Lower leg skin (tissue), 4 donors: ENCODE data around the gene GNAI3. TPM values are rescaled to one million over a fixed set of nuclear protein-coding genes. Genes with fewer than 3 reads are reported as not detected.

ENCODE experiments used
- DNase-seq, 2 donors: peaks; one replicate each; pipeline ENCODE4 v3.0.0-alpha.2; 2019; ENCODE audit warnings: low spot score in 2 of 2
- H3K4me3 ChIP-seq: fragments of 200-600 bp; sonication (generic); 2 replicates; pipeline ENCODE4 v1.5.1; 2017; ENCODE audit warnings: mild to moderate bottlenecking, low read depth; ENCODE audit not compliant: poor library complexity, severe bottlenecking
- CTCF ChIP-seq, 3 donors: fragments of 450-650 bp; IDR thresholded peaks; one replicate each; pipeline ENCODE4 v1.5.1; 2016; ENCODE audit warnings: antibody characterized with exemption in 3 of 3, mild to moderate bottlenecking in 3 of 3, moderate library complexity in 2 of 3
- POLR2A ChIP-seq, 2 donors: fragments of 450-650 bp; IDR thresholded peaks; one replicate each; pipeline ENCODE4 v1.6.1; 2016 to 2017; ENCODE audit warnings: antibody characterized with exemption in 2 of 2, mild to moderate bottlenecking in 1 of 2, moderate library complexity in 1 of 2
- WGBS, 2 donors: methylation state at CpG; one replicate each; pipeline ENCODE4 v1.1.5; 2018; 5-methylcytosine and 5-hydroxymethylcytosine counted together
- intact Hi-C: fragments of 100-400 bp; cut with DNase I; formaldehyde crosslinking; loops from one replicate; pipeline ENCODE4 v1.15.0; 2023; ENCODE audit warnings: low total_unique reads
- total RNA-seq, 4 donors: library from RNA; depleted of rRNA; stranded (reverse); fragments of >200 nt; gene quantifications; one replicate each; pipeline ENCODE4 v1.1.0, GENCODE V29; 2016

Gene GNAI3
- total RNA-seq, 4 donors from 2014 or later: 8.5 to 13.2 (median 10.7) TPM

DNA sequence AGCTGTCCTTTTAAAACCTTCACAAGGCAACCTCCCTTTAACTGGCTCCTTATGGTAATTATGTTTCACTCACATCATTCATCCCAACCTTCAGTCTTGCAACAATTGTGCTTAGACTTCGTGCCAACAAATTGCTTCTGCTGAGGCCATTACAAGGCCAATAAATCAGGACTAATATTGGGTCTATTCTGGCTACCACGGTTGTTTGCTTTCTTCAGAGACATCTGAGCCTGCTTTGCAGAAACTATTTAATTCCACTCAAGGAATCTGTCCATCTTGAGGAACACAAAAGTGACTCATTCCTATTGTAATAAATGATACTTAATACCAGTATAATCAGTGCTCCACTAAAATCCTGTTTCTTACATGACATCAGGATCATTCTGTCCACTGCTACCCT lies 104.9 kb downstream of the GNAI3 start:
- 48 to 57% methylated on average over 2 of the region's 2 CpGs for WGBS, 2 donors
- intact Hi-C loops: no loop called here

DNA sequence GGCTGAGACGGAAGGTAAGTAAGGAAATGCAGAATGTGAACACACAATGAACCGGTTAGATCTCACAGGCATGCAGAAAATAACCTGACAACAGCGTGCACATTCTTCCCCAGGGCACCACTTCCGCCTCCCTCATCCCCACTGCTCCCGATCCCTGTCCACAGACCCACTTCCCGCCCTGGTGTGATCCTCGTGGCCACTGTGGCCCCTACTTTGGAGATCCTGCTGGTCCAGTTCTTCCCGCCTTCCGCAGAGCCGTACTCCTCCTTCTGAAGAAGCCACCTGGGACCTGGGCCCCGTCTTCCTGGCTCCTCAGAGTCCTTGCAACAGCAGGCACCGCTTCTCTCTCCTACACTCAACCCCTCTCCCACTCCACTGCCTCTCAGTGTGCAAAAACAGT lies 106.1 kb downstream of the GNAI3 start:
- 89 to 93% methylated on average over 12 of the region's 12 CpGs for WGBS, 2 donors
- TF ChIP-seq POLR2A (IDR thresholded peaks at IDR 0.05) (no peak), CTCF (IDR thresholded peaks at IDR 0.05) (no peak)
- intact Hi-C loops: no loop called here
- peak; percentile 11 to 80 for DNase-seq
- H3K4me3 ChIP-seq: no peak overlapping the region

More for the DNA sequence above, 104.9 kb downstream of the GNAI3 start:
- no peak for TF ChIP-seq POLR2A (IDR thresholded peaks at IDR 0.05)
- no peak for TF ChIP-seq CTCF (IDR thresholded peaks at IDR 0.05)
- H3K4me3 ChIP-seq: no peak overlapping the region
- DNase-seq: no peak

DNA sequence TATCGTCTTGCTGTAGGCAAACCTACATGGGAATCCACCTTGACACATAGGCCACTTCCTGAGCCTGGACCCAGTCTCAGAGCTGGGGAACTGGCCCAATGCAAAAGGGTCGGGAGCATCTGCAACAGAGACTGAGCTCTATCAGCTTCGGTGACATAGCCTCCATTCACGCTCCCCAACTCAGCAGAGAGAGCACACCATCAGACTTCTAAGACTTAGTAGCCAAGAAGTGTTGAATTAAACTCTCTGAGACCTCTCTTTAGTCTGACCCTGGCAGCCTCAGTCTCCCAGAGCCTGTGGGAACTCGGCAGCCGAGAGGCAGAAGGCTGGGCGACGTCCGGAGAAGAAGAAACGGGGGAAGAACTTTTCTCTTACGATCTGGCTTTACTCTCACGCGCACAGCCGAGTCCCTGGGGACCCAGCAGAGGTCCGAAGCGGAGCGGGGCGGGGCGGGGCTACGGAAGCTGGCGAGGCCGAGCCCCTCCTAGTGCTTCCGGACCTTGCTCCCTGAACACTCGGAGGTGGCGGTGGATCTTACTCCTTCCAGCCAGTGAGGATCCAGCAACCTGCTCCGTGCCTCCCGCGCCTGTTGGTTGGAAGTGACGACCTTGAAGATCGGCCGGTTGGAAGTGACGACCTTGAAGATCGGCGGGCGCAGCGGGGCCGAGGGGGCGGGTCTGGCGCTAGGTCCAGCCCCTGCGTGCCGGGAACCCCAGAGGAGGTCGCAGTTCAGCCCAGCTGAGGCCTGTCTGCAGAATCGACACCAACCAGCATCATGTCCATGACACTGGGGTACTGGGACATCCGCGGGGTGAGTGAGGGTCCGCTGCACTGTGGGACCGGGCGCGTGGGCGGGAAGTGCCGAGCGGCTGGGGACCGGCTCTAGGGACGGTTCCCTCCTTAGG lies 107.5 kb downstream of the GNAI3 start, which contains the start of gene GSTM4:
Gene GSTM4, plus strand, starts transcription at position 485 of the 905 bp plus-strand sequence. Its CDS starts 291 bp downstream, at position 776.
- DNase-seq: peak; percentile 72 to 96
- intact Hi-C loops: no loop called here
- TF ChIP-seq CTCF (IDR thresholded peaks at IDR 0.05) (no peak), POLR2A (IDR thresholded peaks at IDR 0.05) (no peak)
- 2% methylated on average over 25 to 42 of the region's 54 CpGs for WGBS, 2 donors
- peak within 1 kb of the TSS; percentile 63 for H3K4me3 ChIP-seq

DNA sequence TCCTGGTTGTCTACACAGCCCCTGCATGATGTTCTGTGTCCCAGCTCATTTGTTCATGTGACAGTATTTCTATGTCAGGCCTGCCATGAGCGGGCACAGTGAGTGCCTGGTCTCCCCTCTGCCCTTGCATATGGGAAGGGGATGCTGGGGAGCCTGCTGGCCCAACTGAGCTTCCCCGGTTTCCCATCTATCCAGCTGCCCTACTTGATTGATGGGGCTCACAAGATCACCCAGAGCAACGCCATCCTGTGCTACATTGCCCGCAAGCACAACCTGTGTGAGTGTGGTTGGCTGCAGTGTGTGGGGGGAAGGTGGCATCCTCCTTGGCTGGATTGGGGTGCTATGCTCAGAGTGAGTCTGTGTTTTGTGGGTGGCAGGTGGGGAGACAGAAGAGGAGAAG lies 109.0 kb downstream of the GNAI3 start:
- H3K4me3 ChIP-seq: no peak overlapping the region
- intact Hi-C loops: no loop called here
- peak; percentile 10 to 60 for DNase-seq
- no peak for TF ChIP-seq POLR2A (IDR thresholded peaks at IDR 0.05)
- no peak for TF ChIP-seq CTCF (IDR thresholded peaks at IDR 0.05)
- WGBS, 2 donors: 84 to 87% methylated on average over 4 of the region's 4 CpGs

DNA sequence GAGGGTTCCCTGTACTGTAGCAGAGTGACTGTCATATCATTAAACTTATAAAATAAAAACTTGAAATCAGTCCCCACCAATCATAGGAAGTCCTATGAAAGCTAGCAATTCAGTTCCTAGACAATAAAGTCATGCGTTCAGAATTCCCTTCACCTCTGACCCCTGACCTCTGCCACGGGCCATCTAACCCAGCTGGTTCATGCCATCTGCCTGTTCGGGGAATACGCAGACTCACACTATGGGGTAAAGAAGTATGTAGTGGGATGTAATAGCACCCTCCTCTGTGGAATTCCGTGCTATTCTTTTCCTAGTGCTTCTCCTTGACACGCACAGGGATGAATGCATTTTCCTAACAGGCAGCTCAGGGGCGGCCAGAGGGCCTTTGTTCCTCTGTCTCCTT lies 109.6 kb downstream of the GNAI3 start:
- 80 to 82% methylated on average over 7 of the region's 7 CpGs for WGBS, 2 donors
- intact Hi-C loops: no loop called here
- TF ChIP-seq CTCF (IDR thresholded peaks at IDR 0.05) (no peak), POLR2A (IDR thresholded peaks at IDR 0.05) (no peak)
- peak; percentile 1 to 49 for DNase-seq
- no peak overlapping the region for H3K4me3 ChIP-seq
